HUES48 (cell line): ENCODE measurements around the gene ZNF716.
"Not testable (repeated sequence)": the region's sequence is repeated elsewhere in the genome, so short reads cannot be mapped to it uniquely, and the experiment has no call there.

Experiments used
- H3K27ac ChIP-seq: one replicate; pipeline ENCODE4 v1.7.0; 2013; ENCODE audit warnings: low read depth, low read length, inconsistent platforms
- H3K27me3 ChIP-seq: 2 replicates; pipeline ENCODE4 v1.6.1; 2013; ENCODE audit warnings: mild to moderate bottlenecking, low read length; ENCODE audit not compliant: control insufficient read depth, insufficient read depth
- H3K36me3 ChIP-seq: 2 replicates; pipeline ENCODE4 v1.6.1; 2013; ENCODE audit warnings: low read length; ENCODE audit not compliant: control insufficient read depth, insufficient read depth
- H3K4me1 ChIP-seq: 2 replicates; pipeline ENCODE4 v1.6.1; 2013; ENCODE audit warnings: mild to moderate bottlenecking, low read length; ENCODE audit not compliant: control insufficient read depth, insufficient read depth
- H3K4me3 ChIP-seq: 2 replicates; pipeline ENCODE4 v1.5.1; 2013; ENCODE audit warnings: mild to moderate bottlenecking, low read depth, low read length
- H3K9ac ChIP-seq: 2 replicates; pipeline ENCODE4 v1.6.1; 2013; ENCODE audit warnings: mild to moderate bottlenecking, low read depth, low read length, moderate library complexity
- H3K9me3 ChIP-seq: 2 replicates; pipeline ENCODE4 v1.6.1; 2013; ENCODE audit warnings: low read length; ENCODE audit not compliant: control insufficient read depth, insufficient read depth

The ZNF716 gene

GRCh38 chr7:57449904-57450303, at the start of gene ZNF716:
ZNF716 (plus strand) TSS chr7:57450177; CDS start chr7:57450289, 112 bp downstream.
- Histone ChIP-seq H3K9me3 (peaks cover 69% of the 10 kb centered on the region), H3K27me3 (no peaks in the 10 kb centered on the region), H3K36me3 (no peaks in the 10 kb centered on the region), H3K4me1 (no peaks in the 10 kb centered on the region), H3K27ac (no peak within 1 kb of the TSS), H3K4me3 (no peak within 1 kb of the TSS; the same call in 1 of the 2 replicates), H3K9ac (no peak within 1 kb of the TSS)

DNA sequence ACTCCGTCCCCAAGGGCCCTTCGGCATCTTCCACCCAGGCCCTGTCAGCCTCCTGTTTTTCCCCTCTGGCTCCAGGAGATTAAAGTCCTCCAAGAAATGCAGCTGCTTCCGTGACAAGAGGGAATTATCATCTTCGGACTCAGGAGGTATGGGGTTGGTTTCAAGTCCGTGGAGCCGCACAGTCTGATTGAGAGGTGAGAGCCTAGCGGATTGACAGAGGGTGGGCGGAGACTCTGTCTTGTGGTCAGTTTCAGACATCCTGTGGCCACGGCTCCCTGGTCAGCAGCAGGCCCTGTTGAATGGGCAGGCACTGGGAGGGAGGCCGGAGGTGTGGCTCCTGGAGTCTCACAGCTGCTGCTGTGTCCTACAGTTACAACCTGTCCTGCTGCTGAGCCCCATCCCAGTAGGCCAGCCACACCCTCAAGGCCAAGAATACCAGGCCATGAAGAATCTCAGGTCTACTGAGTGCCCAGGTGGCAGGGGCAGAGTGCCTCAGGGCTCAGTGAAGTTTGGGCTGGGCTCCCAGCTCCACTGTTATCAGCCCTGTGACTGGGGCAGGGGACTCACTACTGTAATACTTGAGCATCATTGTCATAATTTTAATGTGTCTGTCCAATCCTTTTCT, 49.3 kb upstream of the ZNF716 start:
- Histone ChIP-seq H3K36me3 (no peaks in the 10 kb centered on the region), H3K27ac (no peak overlapping the region), H3K4me3 (no peak overlapping the region), H3K27me3 (no peaks in the 10 kb centered on the region), H3K9me3 (peaks cover 89% of the 10 kb centered on the region), H3K4me1 (no peaks in the 10 kb centered on the region), H3K9ac (no peak overlapping the region)

DNA sequence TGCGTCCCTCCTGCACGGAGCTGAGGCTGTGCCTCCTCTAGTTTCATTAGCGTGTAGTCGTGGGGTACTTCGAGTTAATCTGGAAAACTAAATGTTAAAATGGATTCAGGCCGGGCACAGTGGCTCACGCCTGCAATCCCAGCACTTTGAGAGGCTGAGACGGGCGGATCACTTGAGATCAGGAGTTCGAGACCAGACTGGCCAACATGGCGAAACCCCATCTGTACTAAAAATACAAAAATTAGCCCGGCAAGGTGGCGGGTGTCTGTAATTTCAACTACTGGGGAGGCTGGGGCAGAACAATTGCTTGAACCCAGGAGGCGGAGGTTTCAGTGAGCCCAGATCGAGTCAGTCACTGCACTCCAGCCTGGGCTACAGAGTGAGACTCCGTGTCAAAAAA, 46.9 kb upstream of the ZNF716 start:
- not testable (repeated sequence) for H3K27me3 ChIP-seq, H3K4me3 ChIP-seq, H3K4me1 ChIP-seq, H3K36me3 ChIP-seq, H3K27ac ChIP-seq, H3K9ac ChIP-seq
- H3K9me3 ChIP-seq, result peaks cover 84% of the 10 kb centered on the region

DNA sequence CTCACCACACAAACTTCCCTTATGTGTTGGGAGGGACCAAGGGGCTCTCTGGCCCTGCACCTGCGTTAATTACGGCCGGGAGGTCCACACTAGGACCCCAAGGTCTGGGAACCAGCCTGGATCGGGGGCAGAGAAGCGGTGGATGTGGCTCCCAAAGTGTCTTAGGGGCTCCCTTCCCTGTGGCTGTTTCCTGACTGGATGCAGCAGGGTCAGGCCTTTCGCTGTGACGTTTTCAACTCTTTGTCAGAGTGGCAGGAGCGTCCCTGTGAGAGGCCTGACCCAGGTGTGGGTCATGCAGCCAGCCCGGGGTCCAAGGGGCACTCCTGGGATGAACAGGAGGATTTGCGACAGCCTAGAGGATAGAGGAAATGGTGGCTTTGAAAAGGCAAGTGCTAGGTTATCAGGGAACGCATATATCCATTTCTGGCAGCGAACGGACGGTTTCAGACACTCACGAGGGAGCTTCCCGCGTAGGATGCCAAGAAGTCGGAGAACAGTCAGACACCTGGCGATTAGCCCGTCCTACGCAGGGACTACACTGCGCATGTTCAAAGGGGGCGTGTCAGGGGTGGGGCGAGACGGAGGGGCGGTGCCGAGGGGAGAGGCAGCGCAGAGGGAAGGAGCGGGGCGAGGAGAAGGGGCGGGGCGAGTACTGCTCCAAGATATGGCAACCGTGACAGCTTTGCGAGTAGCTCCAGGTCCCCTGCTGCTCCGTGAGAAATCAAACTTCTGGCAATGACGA, 46.2 kb upstream of the ZNF716 start:
- Histone ChIP-seq H3K36me3 (no peaks in the 10 kb centered on the region), H3K4me1 (no peaks in the 10 kb centered on the region), H3K4me3 (no peak overlapping the region), H3K27me3 (no peaks in the 10 kb centered on the region), H3K9ac (no peak overlapping the region), H3K9me3 (peaks cover 84% of the 10 kb centered on the region), H3K27ac (no peak overlapping the region)

DNA sequence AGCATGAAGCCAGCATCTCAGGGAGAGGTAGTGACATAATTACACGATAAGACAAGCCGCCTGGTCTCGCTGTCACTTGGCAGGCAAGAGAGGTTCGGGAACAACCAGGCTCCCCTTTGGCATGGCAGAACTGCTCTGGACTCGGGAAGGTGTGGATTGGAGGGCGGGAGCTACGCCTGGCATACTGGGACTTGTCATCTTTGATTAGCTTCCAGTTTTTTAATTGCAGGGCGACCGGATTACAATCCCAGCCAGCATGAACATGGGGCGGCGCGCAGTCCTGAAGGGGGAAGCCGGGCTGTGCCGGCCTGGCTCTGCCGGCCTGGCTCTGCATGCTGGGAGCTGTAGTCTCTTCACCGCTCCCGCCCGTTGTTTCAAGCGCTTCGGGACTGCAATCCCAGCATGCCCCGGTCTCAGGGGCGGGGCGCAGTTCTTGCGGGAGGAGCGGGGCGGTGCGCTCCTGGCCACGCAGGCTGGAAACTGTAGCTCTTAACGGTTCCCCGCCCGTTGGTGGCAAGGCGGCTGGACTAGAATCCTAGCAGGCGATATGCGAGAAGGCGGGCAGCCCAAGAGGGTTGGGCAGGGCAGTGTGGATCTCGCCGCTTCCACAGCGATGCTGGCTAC, 45.5 kb upstream of the ZNF716 start:
- Histone ChIP-seq H3K9ac (no peak overlapping the region), H3K27me3 (no peaks in the 10 kb centered on the region), H3K9me3 (peaks cover 85% of the 10 kb centered on the region), H3K36me3 (no peaks in the 10 kb centered on the region), H3K4me3 (no peak overlapping the region), H3K27ac (no peak overlapping the region), H3K4me1 (no peaks in the 10 kb centered on the region)

GRCh38 chr7:57404967-57405421, 45.0 kb upstream of the ZNF716 start:
- H3K27ac ChIP-seq, result no peak overlapping the region
- H3K4me1 ChIP-seq, result no peaks in the 10 kb centered on the region
- peaks cover 86% of the 10 kb centered on the region for H3K9me3 ChIP-seq

GRCh38 chr7:57407125-57407524, 42.9 kb upstream of the ZNF716 start:
- H3K36me3 ChIP-seq, result no peaks in the 10 kb centered on the region
- no peaks in the 10 kb centered on the region for H3K27me3 ChIP-seq
- no peaks in the 10 kb centered on the region for H3K4me1 ChIP-seq
- no peak overlapping the region for H3K4me3 ChIP-seq
- no peak overlapping the region for H3K27ac ChIP-seq
- peaks cover 86% of the 10 kb centered on the region for H3K9me3 ChIP-seq
- no peak overlapping the region for H3K9ac ChIP-seq

More at GRCh38 chr7:57404967-57405421, 45.0 kb upstream of the ZNF716 start:
- Histone ChIP-seq H3K9ac (no peak overlapping the region), H3K4me3 (no peak overlapping the region), H3K27me3 (no peaks in the 10 kb centered on the region), H3K36me3 (no peaks in the 10 kb centered on the region)

DNA sequence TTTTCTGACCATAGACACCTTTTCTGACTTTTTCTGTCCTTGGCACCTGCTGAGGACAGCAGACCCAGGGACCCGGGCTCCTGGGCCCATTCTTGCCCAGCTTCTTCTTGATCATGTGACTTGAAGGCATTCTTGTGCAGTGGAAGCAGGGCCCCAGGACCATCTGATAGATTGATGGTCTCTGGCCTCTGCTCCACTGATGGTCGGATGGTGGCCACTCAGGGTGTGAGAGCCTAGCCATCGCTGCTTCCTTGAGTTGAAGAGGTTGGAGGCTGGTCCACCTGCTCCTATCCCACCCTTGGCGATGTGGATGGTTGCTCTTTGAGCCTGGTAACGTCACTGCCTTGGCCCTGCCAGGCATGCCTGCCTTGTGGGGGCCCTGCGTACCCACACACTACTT, 37.8 kb upstream of the ZNF716 start:
- H3K9me3 ChIP-seq, result peaks cover 95% of the 10 kb centered on the region
- H3K4me1 ChIP-seq, result no peaks in the 10 kb centered on the region
- H3K36me3 ChIP-seq, result no peaks in the 10 kb centered on the region
- no peak overlapping the region for H3K9ac ChIP-seq
- H3K27me3 ChIP-seq, result no peaks in the 10 kb centered on the region
- no peak overlapping the region for H3K27ac ChIP-seq
- H3K4me3 ChIP-seq, result no peak overlapping the region

DNA sequence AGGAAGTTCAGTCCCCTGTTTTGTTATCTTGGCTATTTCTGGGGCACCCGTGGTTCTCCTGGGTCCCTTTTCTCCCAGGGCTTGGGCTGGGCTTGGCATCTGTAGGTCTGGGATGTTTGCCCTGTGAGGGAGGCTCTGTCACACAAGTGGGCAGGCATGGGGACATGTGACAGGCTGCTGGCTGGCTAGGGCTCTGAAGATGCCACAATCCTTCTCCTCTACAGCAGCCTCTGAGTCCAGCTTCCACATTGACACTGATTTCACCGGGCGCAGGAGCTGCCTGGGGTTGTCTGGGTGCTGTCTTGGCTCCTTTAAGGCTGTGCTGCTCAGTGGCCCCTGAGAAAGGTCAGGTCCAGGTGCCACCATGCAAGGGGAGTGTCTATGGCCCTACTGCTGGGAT, 37.4 kb upstream of the ZNF716 start:
- Histone ChIP-seq H3K4me1 (no peaks in the 10 kb centered on the region), H3K27me3 (no peaks in the 10 kb centered on the region), H3K27ac (no peak overlapping the region), H3K36me3 (no peaks in the 10 kb centered on the region), H3K9ac (no peak overlapping the region), H3K4me3 (no peak overlapping the region; the same call in 1 of the 2 replicates), H3K9me3 (peaks cover 97% of the 10 kb centered on the region)

DNA sequence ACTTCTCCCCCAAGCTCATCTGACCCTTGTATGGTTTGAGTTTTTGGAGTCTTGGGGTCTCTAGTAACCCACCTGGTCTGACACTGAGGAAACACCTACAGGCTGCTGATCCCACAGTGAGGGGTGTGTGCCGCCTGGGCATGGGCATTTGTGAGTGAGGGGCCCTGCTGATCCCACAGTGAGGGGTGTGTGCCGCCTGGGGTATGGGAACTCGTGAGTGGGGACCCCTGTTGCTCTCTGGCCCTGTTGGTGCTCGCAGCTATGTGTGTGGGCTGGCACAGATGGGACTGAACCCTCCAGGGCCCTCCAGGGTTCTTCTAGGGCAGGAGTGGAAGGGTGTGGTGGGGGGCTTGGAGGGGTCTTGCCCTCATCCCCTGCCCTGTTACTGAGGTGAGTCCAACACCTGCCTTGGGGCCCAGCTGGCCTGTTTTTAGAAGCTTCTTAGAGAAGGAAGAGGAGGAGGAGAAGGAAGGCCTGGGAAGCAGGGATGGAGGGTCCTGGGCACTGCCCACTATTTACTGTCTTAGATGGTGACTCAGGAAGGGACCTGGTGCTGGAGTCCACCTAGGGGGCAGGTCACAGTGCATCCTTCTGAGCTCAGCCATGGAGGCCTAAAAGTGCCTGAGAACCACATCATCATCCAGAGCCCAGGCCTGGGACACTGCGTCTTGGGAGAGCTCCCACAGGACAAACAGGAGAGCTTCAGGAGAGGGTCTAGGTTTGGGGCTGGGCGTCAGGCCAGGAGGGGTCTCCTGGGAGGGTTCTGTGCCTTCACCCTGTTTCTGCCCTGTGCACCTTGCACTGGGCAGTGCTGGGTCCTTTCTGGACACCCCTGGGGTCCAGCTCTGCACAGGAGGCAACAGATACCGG, 36.2 kb upstream of the ZNF716 start:
- peaks cover 98% of the 10 kb centered on the region for H3K9me3 ChIP-seq

More for the DNA sequence above, 36.2 kb upstream of the ZNF716 start:
- Histone ChIP-seq H3K4me1 (no peaks in the 10 kb centered on the region), H3K9ac (no peak overlapping the region), H3K36me3 (no peaks in the 10 kb centered on the region), H3K27me3 (no peaks in the 10 kb centered on the region), H3K4me3 (no peak overlapping the region), H3K27ac (no peak overlapping the region)
